Stimulated activated naive CD8-positive, alpha-beta T cell treated with anti-CD3 and anti-CD28 coated beads, Interleukin-15, Interleukin-2, amounts not matched to agents 100 ng/mL and 50 ng/mL, for 24 hours (primary cell): Measurements from ENCODE around the gene SRRM1.
"Not testable (repeated sequence)": the region's sequence is repeated elsewhere in the genome, so short reads cannot be mapped to it uniquely, and the experiment has no call there.

Experiments used
- H3K27ac Mint-ChIP-seq: one replicate; pipeline ENCODE4 v1.8.0; 2021; ENCODE audit warnings: mild to moderate bottlenecking, mixed read lengths
- H3K27me3 Mint-ChIP-seq: one replicate; pipeline ENCODE4 v1.8.0; 2021; ENCODE audit warnings: mixed read lengths
- H3K36me3 Mint-ChIP-seq: one replicate; pipeline ENCODE4 v1.8.0; 2021; ENCODE audit warnings: low read depth, mixed read lengths
- H3K4me1 Mint-ChIP-seq: one replicate; pipeline ENCODE4 v1.8.0; 2021; ENCODE audit warnings: low read depth, mixed read lengths
- H3K4me3 Mint-ChIP-seq: one replicate; pipeline ENCODE4 v1.8.0; 2021; ENCODE audit warnings: mild to moderate bottlenecking, mixed read lengths
- H3K9me3 Mint-ChIP-seq: one replicate; pipeline ENCODE4 v1.8.0; 2021; ENCODE audit warnings: mixed read lengths

Gene SRRM1

DNA sequence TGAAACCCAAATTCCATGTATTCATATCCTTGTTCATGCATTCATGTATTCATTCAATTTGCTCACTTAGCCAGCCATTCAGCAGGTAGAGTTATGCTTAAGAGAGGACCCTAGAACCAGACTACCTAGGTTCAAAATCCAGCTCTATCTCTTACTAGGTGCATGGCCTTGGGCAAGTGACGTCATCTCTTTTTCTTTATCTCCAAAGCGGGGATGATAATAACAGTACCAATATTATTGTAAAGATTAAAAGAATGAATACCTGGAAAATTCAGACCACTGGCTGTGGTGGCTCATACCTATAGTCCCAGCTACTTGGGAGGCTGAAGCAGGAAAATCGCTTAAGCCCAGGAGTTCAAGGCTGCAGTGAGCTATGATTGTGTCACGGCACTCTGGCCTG, 68.2 kb downstream of the SRRM1 start:
- Mint-ChIP-seq H3K27ac (no peak overlapping the region), H3K4me3 (no peak overlapping the region), H3K9me3 (no peaks in the 10 kb centered on the region), H3K36me3 (no peaks in the 10 kb centered on the region), H3K27me3 (no peaks in the 10 kb centered on the region), H3K4me1 (peaks cover 33% of the 10 kb centered on the region)

DNA sequence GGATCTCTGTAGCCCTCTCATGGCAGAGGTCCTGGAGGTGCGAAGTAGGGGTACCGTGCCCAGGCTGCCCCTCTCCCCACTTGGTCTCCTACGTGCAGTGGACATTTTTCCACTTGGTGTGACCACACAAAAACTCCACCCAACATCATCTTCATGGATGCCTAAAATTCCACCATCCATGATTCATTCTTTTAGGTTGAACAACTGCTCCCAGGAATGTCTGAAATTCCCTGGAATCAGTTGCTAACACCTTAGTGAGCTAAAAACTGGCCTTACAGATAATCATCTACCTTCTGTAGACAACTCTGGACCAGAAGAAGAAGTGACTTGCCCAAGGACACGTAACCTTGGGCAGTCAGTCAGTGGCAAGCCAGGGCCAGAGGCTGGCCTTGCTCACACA, 70.1 kb downstream of the SRRM1 start:
- Mint-ChIP-seq H3K9me3 (no peaks in the 10 kb centered on the region), H3K27ac (no peak overlapping the region)

DNA sequence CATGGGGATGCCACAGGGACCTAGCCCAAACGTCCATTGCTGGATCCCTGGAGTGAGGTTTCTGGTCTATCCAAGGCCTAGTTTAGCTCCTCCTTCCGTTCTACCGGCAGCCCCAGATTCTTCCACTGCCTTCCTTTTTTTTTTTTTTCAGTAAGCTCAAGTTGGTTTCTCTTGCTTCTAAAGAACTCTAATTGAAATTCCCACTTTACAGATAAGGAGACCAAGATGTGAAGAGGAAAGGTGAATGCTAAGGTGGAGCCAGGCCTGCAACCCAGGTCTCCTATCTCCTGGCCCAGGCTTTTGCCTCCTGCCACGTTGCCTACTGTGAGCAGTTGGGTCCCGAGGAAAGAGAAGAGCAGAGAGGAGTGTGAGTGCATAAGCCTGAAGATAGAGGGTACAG, 70.6 kb downstream of the SRRM1 start:
- H3K4me1 Mint-ChIP-seq: peaks cover 31% of the 10 kb centered on the region
- no peaks in the 10 kb centered on the region for H3K36me3 Mint-ChIP-seq
- H3K27me3 Mint-ChIP-seq: peaks cover 3% of the 10 kb centered on the region
- H3K4me3 Mint-ChIP-seq: no peak overlapping the region
- H3K9me3 Mint-ChIP-seq: no peaks in the 10 kb centered on the region
- H3K27ac Mint-ChIP-seq: no peak overlapping the region

More for the DNA sequence above, 70.1 kb downstream of the SRRM1 start:
- H3K4me1 Mint-ChIP-seq: peaks cover 31% of the 10 kb centered on the region
- no peaks in the 10 kb centered on the region for H3K36me3 Mint-ChIP-seq
- no peak overlapping the region for H3K4me3 Mint-ChIP-seq
- no peaks in the 10 kb centered on the region for H3K27me3 Mint-ChIP-seq

- Mint-ChIP-seq H3K4me1 (peaks cover 22% of the 10 kb centered on the region), H3K4me3 (no peak overlapping the region), H3K27me3 (peaks cover 3% of the 10 kb centered on the region), H3K27ac (peak overlapping the region; percentile 84), H3K36me3 (no peaks in the 10 kb centered on the region), H3K9me3 (no peaks in the 10 kb centered on the region)
These were observed 71.9 kb downstream of the SRRM1 start for GRCh38 chr1:24714859-24715520.

GRCh38 chr1:24715658-24716057, 72.6 kb downstream of the SRRM1 start:
- Mint-ChIP-seq H3K27me3 (peaks cover 3% of the 10 kb centered on the region), H3K27ac (peak overlapping the region; percentile 84), H3K36me3 (no peaks in the 10 kb centered on the region), H3K4me1 (peaks cover 17% of the 10 kb centered on the region), H3K4me3 (no peak overlapping the region), H3K9me3 (no peaks in the 10 kb centered on the region)

- Mint-ChIP-seq H3K27me3 (peaks cover 3% of the 10 kb centered on the region), H3K4me3 (no peak overlapping the region), H3K27ac (no peak overlapping the region), H3K9me3 (peaks cover 5% of the 10 kb centered on the region), H3K36me3 (no peaks in the 10 kb centered on the region), H3K4me1 (peaks cover 23% of the 10 kb centered on the region)
These were observed 75.0 kb downstream of the SRRM1 start for GRCh38 chr1:24717887-24718650.

- H3K4me1 Mint-ChIP-seq: peaks cover 12% of the 10 kb centered on the region
- H3K9me3 Mint-ChIP-seq: peaks cover 5% of the 10 kb centered on the region
- H3K36me3 Mint-ChIP-seq: no peaks in the 10 kb centered on the region
- H3K4me3 Mint-ChIP-seq: no peak overlapping the region
- H3K27me3 Mint-ChIP-seq: peaks cover 3% of the 10 kb centered on the region
- no peak overlapping the region for H3K27ac Mint-ChIP-seq
These were observed 77.0 kb downstream of the SRRM1 start for GRCh38 chr1:24720152-24720551.

GRCh38 chr1:24721533-24721932, 78.4 kb downstream of the SRRM1 start:
- peaks cover 5% of the 10 kb centered on the region for H3K9me3 Mint-ChIP-seq
- no peaks in the 10 kb centered on the region for H3K36me3 Mint-ChIP-seq
- H3K4me3 Mint-ChIP-seq: no peak overlapping the region

GRCh38 chr1:24722073-24723035, 79.3 kb downstream of the SRRM1 start:
- not testable (repeated sequence) for H3K27ac Mint-ChIP-seq, H3K36me3 Mint-ChIP-seq, H3K4me1 Mint-ChIP-seq, H3K9me3 Mint-ChIP-seq, H3K27me3 Mint-ChIP-seq
- H3K4me3 Mint-ChIP-seq: peak overlapping the region; percentile 66

More at GRCh38 chr1:24721533-24721932, 78.4 kb downstream of the SRRM1 start:
- peaks cover 3% of the 10 kb centered on the region for H3K27me3 Mint-ChIP-seq
- no peak overlapping the region for H3K27ac Mint-ChIP-seq
- peaks cover 6% of the 10 kb centered on the region for H3K4me1 Mint-ChIP-seq
